Left lung (tissue), 14 donors: ENCODE measurements around the gene PSMD12. TPM values are rescaled to one million over a fixed set of nuclear protein-coding genes. Genes with fewer than 3 reads are reported as not detected.
A peak's percentile ranks its signal among the peaks of the same experiment; 100 is the strongest.

Experiments
- ATAC-seq: fragments of 200-7000 bp; cut with Tn5 transposase; one replicate; pipeline ENCODE4 v1.9.1; 2020; ENCODE audit warnings: moderate library complexity
- DNase-seq, 4 donors: peaks; one replicate each; pipeline ENCODE4 v3.0.0-alpha.2; 2013 to 2020
- H3K27ac ChIP-seq, 2 donors: fragments of 200-600 bp; sonication (generic) in 1 of 2; one replicate each; pipeline versions ENCODE4 v1.5.0 to v1.8.0; 2020 to 2021
- H3K27me3 ChIP-seq, 2 donors: fragments of 200-600 bp; sonication (generic) in 1 of 2; one replicate each; pipeline versions ENCODE4 v1.5.0 to v1.8.0; 2020 to 2021
- H3K36me3 ChIP-seq, 2 donors: fragments of 200-600 bp; sonication (generic) in 1 of 2; one replicate each; pipeline versions ENCODE4 v1.5.0 to v1.8.0; 2020 to 2021
- H3K4me1 ChIP-seq, 2 donors: fragments of 200-600 bp; one replicate each; pipeline ENCODE4 v1.8.0; 2021
- H3K4me3 ChIP-seq, 2 donors: fragments of 200-600 bp; sonication (generic) in 1 of 2; one replicate each; pipeline versions ENCODE4 v1.5.0 to v1.8.0; 2020 to 2021; ENCODE audit warnings: mild to moderate bottlenecking in 1 of 2
- H3K9me3 ChIP-seq, 2 donors: fragments of 200-600 bp; sonication (generic) in 1 of 2; one replicate each; pipeline versions ENCODE4 v1.5.0 to v1.8.0; 2020 to 2021
- CTCF ChIP-seq, 2 donors: fragments of 200-600 bp; sonication (generic) in 1 of 2; IDR thresholded peaks; one replicate each; pipeline versions ENCODE4 v1.5.0 to v1.8.0; 2021; ENCODE audit warnings: antibody characterized with exemption in 2 of 2
- intact Hi-C, 2 donors: fragments of 100-400 bp; cut with DNase I; formaldehyde crosslinking; loops; one replicate each; pipeline versions ENCODE4 v1.11.2 to v1.14.2; 2022
- long read RNA-seq, 12 donors: library from polyadenylated mRNA in 2 of 12; unstranded in 2 of 12; transcript quantifications; one replicate each; pipeline ENCODE4 v2.0.0 and lab custom pipeline, GENCODE V29; 2019 to 2026
- polyA plus RNA-seq, 6 donors: library from polyadenylated mRNA; unstranded; fragments of 120-200 nt; gene quantifications; one replicate each; pipeline ENCODE4 v1.2.1, GENCODE V29; 2013; ENCODE audit not compliant: insufficient read length in 6 of 6
- total RNA-seq, 2 donors: library from RNA; stranded (reverse); fragmentation: NEBNext Ultra II Directional; extraction: Animal tissue kit (Norgen Biotek cat#: 25700); gene quantifications; one replicate each; pipeline ENCODE4 v1.2.1, GENCODE V29; 2021
- donor health status: DM: no; HTN: yes; CAD: no.
- donor health status: DM: no; HTN: no; CAD: no.

The PSMD12 gene
- total RNA-seq (10 to 100 TPM; 40.0 to 56.6 TPM), polyA plus RNA-seq (10 to 100 TPM; 40.7 to 47.7 (median 43.5) TPM)
- long read RNA-seq, donor 1, full-length matches to known transcripts: 14 of 27 reads
- long read RNA-seq, donor 1, partial matches to known transcripts: 13 of 27 reads
- long read RNA-seq, donor 1, other reads (novel, unspliced or antisense): 0 of 27 reads
- long read RNA-seq, donor 2, full-length matches to known transcripts: 18 of 24 reads
- long read RNA-seq, donor 2, partial matches to known transcripts: 6 of 24 reads
- long read RNA-seq, donor 2, other reads (novel, unspliced or antisense): 0 of 24 reads
- long read RNA-seq, donor 3, full-length matches to known transcripts: 18 of 18 reads
- long read RNA-seq, donor 3, partial matches to known transcripts: 0 of 18 reads
- long read RNA-seq, donor 3, other reads (novel, unspliced or antisense): 0 of 18 reads
- long read RNA-seq, donor 4, full-length matches to known transcripts: 14 of 24 reads
- long read RNA-seq, donor 4, partial matches to known transcripts: 10 of 24 reads
- long read RNA-seq, donor 4, other reads (novel, unspliced or antisense): 0 of 24 reads
- long read RNA-seq, donor 5, full-length matches to known transcripts: 13 of 21 reads
- long read RNA-seq, donor 5, partial matches to known transcripts: 8 of 21 reads
- long read RNA-seq, donor 5, other reads (novel, unspliced or antisense): 0 of 21 reads
- long read RNA-seq, donor 6, full-length matches to known transcripts: 11 of 11 reads
- long read RNA-seq, donor 6, partial matches to known transcripts: 0 of 11 reads
- long read RNA-seq, donor 6, other reads (novel, unspliced or antisense): 0 of 11 reads
- long read RNA-seq, donor 7, full-length matches to known transcripts: 5 of 5 reads
- long read RNA-seq, donor 7, partial matches to known transcripts: 0 of 5 reads
- long read RNA-seq, donor 7, other reads (novel, unspliced or antisense): 0 of 5 reads
- long read RNA-seq, donor 8, full-length matches to known transcripts: 12 of 12 reads
- long read RNA-seq, donor 8, partial matches to known transcripts: 0 of 12 reads
- long read RNA-seq, donor 8, other reads (novel, unspliced or antisense): 0 of 12 reads
- long read RNA-seq, donor 9: 0 reads
- long read RNA-seq, donor 10, full-length matches to known transcripts: 12 of 20 reads
- long read RNA-seq, donor 10, partial matches to known transcripts: 8 of 20 reads
- long read RNA-seq, donor 10, other reads (novel, unspliced or antisense): 0 of 20 reads
- long read RNA-seq, donor 11: 0 reads
- long read RNA-seq, donor 12, full-length matches to known transcripts: 11 of 11 reads
- long read RNA-seq, donor 12, partial matches to known transcripts: 0 of 11 reads
- long read RNA-seq, donor 12, other reads (novel, unspliced or antisense): 0 of 11 reads

GRCh38 chr17:67366193-67367157 is at the start of gene PSMD12:
PSMD12 (minus strand) TSS chr17:67366577; CDS start chr17:67366519, 58 bp downstream.
- Histone ChIP-seq H3K4me3 (peak within 1 kb of the TSS; percentile 94 to 96), H3K27me3 (no peaks in the 10 kb centered on the region), H3K9me3 (no peaks in the 10 kb centered on the region), H3K27ac (peak within 1 kb of the TSS; percentile 95), H3K4me1 (peaks cover 25 to 44% of the 10 kb centered on the region in 2 donors), H3K36me3 (peaks cover 0 to 7% of the 10 kb centered on the region in 2 donors)
- DNase-seq (peak; percentile 89 to 100 (median 95)), ATAC-seq (peak; percentile 99)
- intact Hi-C loops: no loop called here
- no peak for TF ChIP-seq CTCF (IDR thresholded peaks at IDR 0.05)

- no peak for TF ChIP-seq CTCF (IDR thresholded peaks at IDR 0.05)
- H3K36me3 ChIP-seq: no peaks in the 10 kb centered on the region
- intact Hi-C loops: no loop called here
- ATAC-seq: no peak
- DNase-seq: no peak
- H3K4me3 ChIP-seq: no peak overlapping the region
- no peak overlapping the region for H3K27ac ChIP-seq
- H3K27me3 ChIP-seq: no peaks in the 10 kb centered on the region
- peaks cover 4 to 7% of the 10 kb centered on the region in 2 donors for H3K4me1 ChIP-seq
- no peaks in the 10 kb centered on the region for H3K9me3 ChIP-seq
Measured at GRCh38 chr17:67415291-67415690, 48.9 kb upstream of the PSMD12 start.

GRCh38 chr17:67414559-67414958 is 48.2 kb upstream of the PSMD12 start:
- intact Hi-C loops: no loop called here
- H3K27ac ChIP-seq: no peak overlapping the region
- ATAC-seq (no peak), DNase-seq (no peak)
- no peaks in the 10 kb centered on the region for H3K36me3 ChIP-seq
- H3K4me3 ChIP-seq: no peak overlapping the region
- H3K9me3 ChIP-seq: no peaks in the 10 kb centered on the region
- TF ChIP-seq CTCF (IDR thresholded peaks at IDR 0.05): no peak
- no peaks in the 10 kb centered on the region for H3K27me3 ChIP-seq
- H3K4me1 ChIP-seq: peaks cover 4 to 6% of the 10 kb centered on the region in 2 donors

- no peak overlapping the region for H3K4me3 ChIP-seq
- H3K27me3 ChIP-seq: no peaks in the 10 kb centered on the region
- H3K4me1 ChIP-seq: peaks cover 4 to 6% of the 10 kb centered on the region in 2 donors
- no peak for ATAC-seq
- intact Hi-C loops: no loop called here
- no peaks in the 10 kb centered on the region for H3K36me3 ChIP-seq
- TF ChIP-seq CTCF (IDR thresholded peaks at IDR 0.05): no peak
- H3K9me3 ChIP-seq: no peaks in the 10 kb centered on the region
- no peak overlapping the region for H3K27ac ChIP-seq
- no peak for DNase-seq
Measured at GRCh38 chr17:67414130-67414529, 47.8 kb upstream of the PSMD12 start.
